Naive B cell (primary cell): ENCODE data around the gene BDH2. TPM values are rescaled to one million over a fixed set of nuclear protein-coding genes. Genes with fewer than 3 reads are reported as not detected.
A peak's percentile ranks its signal among the peaks of the same experiment; 100 is the strongest.

ENCODE experiments used
- ATAC-seq, 2 donors: fragments of 150-1000 bp; cut with Tn5 transposase; 2 replicates each; pipeline ENCODE4 v1.10.0; 2021; ENCODE audit warnings: low read depth in 2 of 2, mild to moderate bottlenecking in 2 of 2, moderate library complexity in 2 of 2
- DNase-seq: peaks from one replicate; pipeline ENCODE4 v3.0.0; 2022
- H3K27ac Mint-ChIP-seq, 6 donors: one replicate each; pipeline ENCODE4 v1.8.0; 2020 to 2022; ENCODE audit warnings: mild to moderate bottlenecking in 6 of 6, mixed read lengths in 6 of 6, moderate library complexity in 5 of 6, inconsistent platforms in 2 of 6
- H3K27me3 Mint-ChIP-seq, 3 donors: one replicate each; pipeline ENCODE4 v1.8.0; 2021 to 2022; ENCODE audit warnings: mixed read lengths in 3 of 3, mild to moderate bottlenecking in 1 of 3
- H3K36me3 Mint-ChIP-seq, 2 donors: one replicate each; pipeline ENCODE4 v1.8.0; 2020 to 2022; ENCODE audit warnings: mixed read lengths in 2 of 2, inconsistent platforms in 1 of 2, mild to moderate bottlenecking in 1 of 2
- H3K4me1 Mint-ChIP-seq, 3 donors: one replicate each; pipeline ENCODE4 v1.8.0; 2020 to 2022; ENCODE audit warnings: mixed read lengths in 3 of 3, inconsistent platforms in 1 of 3, mild to moderate bottlenecking in 1 of 3, moderate library complexity in 1 of 3
- H3K4me3 Mint-ChIP-seq, 8 donors: one replicate each; pipeline ENCODE4 v1.8.0; 2020 to 2022; ENCODE audit warnings: mild to moderate bottlenecking in 8 of 8, mixed read lengths in 8 of 8, moderate library complexity in 8 of 8, inconsistent platforms in 2 of 8
- H3K9me3 Mint-ChIP-seq, 7 donors: one replicate each; pipeline ENCODE4 v1.8.0; 2020 to 2022; ENCODE audit warnings: mixed read lengths in 7 of 7, mild to moderate bottlenecking in 5 of 7, inconsistent platforms in 2 of 7, moderate library complexity in 1 of 7
- polyA plus RNA-seq, 6 donors: library from polyadenylated mRNA; unstranded; fragments of 300-500 nt; fragmentation: Illumina TruSeq; gene quantifications; one replicate each; pipeline ENCODE4 v1.2.3, GENCODE V29; 2021; ENCODE audit warnings: low read depth in 6 of 6

Gene BDH2
- polyA plus RNA-seq, 6 donors from 2014 or later, result 12.9 to 22.9 (median 18.7) TPM

DNA sequence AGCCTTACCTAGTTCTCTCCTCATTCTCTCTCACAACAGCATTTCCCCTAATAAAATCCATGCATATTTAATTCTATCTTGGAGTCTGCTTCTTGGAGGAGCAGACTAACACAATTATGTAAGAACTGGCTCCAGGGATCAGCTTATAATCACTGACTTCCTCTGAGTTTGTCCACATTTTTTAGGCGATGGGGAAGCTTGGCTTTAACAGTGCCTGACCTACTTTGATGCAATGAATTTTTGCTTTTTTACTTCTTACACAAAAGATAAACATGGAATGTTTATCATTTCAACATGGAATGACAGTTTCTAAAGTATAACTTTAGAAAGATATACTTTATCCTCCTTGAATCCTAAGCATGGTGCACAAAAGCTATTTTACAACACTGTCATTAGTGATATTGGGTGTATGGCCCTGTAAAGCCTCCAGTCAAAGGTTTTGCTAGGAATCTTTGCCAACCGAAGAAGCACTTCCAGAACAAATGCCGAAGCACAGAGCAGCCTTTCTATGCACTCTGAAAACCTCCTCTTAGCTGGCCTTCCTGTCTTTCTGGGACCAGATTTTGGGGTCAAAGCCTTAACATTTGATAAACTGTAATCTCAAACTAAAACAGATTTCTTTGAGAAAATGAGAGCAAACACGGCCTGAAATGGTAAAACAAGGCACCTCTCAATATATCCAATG lies 736 bp downstream of the BDH2 start:
- ATAC-seq (no peak), DNase-seq (no peak)
- Mint-ChIP-seq H3K27me3 (no peaks in the 10 kb centered on the region), H3K9me3 (no peaks in the 10 kb centered on the region), H3K4me3 (peak overlapping the region; percentile 79 to 95 (median 90)), H3K4me1 (peaks cover 15 to 21% (median 17%) of the 10 kb centered on the region in 3 donors), H3K36me3 (no peaks in the 10 kb centered on the region), H3K27ac (peak overlapping the region in 5 of 6 donors; percentile 22 to 94 (median 89))

DNA sequence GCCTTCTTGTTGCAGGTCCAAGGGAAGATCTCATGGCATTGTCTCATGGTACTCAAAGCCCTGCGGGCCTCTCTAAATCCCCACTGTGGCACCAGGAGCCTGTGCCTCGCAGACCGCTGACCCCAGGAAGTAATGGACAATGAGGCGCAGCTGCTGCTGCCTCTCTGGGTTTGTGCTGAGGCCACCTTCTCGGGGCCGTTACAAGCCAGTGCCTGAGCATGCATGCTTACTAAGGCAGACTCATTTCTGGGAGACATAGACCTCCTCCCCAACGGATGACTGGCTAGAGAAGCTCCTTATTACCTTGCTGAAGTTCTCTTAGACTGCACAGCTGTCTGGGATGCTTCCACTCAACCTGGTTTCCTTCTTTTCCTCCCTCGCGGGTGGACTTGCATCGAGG lies 1.3 kb downstream of the BDH2 start:
- no peaks in the 10 kb centered on the region for H3K9me3 Mint-ChIP-seq
- DNase-seq (no peak), ATAC-seq (no peak)
- H3K27ac Mint-ChIP-seq, result peak overlapping the region in 1 of 6 donors; percentile 62
- H3K27me3 Mint-ChIP-seq, result no peaks in the 10 kb centered on the region
- peak overlapping the region in 2 of 8 donors; percentile 66 to 88 for H3K4me3 Mint-ChIP-seq
- H3K4me1 Mint-ChIP-seq, result peaks cover 15 to 21% (median 17%) of the 10 kb centered on the region in 3 donors
- no peaks in the 10 kb centered on the region for H3K36me3 Mint-ChIP-seq

DNA sequence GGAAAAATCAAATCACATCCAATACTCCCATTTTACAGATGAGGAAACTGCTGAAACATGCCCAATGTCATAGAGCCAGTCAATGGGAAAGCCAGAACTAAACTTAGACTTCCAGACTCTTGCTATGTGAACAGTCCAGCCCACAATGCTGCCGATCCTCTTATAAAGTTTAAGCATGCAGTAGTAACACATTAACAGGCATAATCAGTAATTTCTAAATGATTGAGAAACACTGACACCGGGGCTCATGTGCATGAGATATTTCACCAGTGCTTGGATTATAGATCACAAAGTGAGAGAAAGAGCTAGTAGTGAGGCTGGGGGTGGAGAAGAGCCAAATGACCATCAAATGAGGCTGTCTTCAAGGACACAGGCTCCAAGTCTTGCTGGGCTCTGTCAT lies 2.5 kb downstream of the BDH2 start:
- Mint-ChIP-seq H3K27me3 (no peaks in the 10 kb centered on the region), H3K36me3 (no peaks in the 10 kb centered on the region), H3K4me3 (no peak overlapping the region), H3K4me1 (peaks cover 17 to 21% (median 20%) of the 10 kb centered on the region in 3 donors), H3K27ac (peak overlapping the region in 1 of 6 donors; percentile 23), H3K9me3 (no peaks in the 10 kb centered on the region)
- no peak for ATAC-seq
- no peak for DNase-seq

- no peak for ATAC-seq
- Mint-ChIP-seq H3K4me1 (peaks cover 22 to 26% (median 25%) of the 10 kb centered on the region in 3 donors), H3K9me3 (no peaks in the 10 kb centered on the region), H3K4me3 (no peak overlapping the region), H3K27me3 (no peaks in the 10 kb centered on the region), H3K36me3 (peaks cover 0 to 8% of the 10 kb centered on the region in 2 donors), H3K27ac (no peak overlapping the region)
- DNase-seq, result no peak
Observed at GRCh38 chr4:103095080-103095479, 4.6 kb downstream of the BDH2 start.

GRCh38 chr4:103092245-103092644 lies 7.4 kb downstream of the BDH2 start:
- DNase-seq (no peak), ATAC-seq (no peak)
- H3K36me3 Mint-ChIP-seq, result peaks cover 0 to 23% of the 10 kb centered on the region in 2 donors
- H3K9me3 Mint-ChIP-seq, result no peaks in the 10 kb centered on the region
- no peak overlapping the region for H3K4me3 Mint-ChIP-seq
- no peaks in the 10 kb centered on the region for H3K27me3 Mint-ChIP-seq
- H3K4me1 Mint-ChIP-seq, result peaks cover 5 to 10% (median 6%) of the 10 kb centered on the region in 3 donors
- H3K27ac Mint-ChIP-seq, result peak overlapping the region in 3 of 6 donors; percentile 25 to 38 (median 26)

DNA sequence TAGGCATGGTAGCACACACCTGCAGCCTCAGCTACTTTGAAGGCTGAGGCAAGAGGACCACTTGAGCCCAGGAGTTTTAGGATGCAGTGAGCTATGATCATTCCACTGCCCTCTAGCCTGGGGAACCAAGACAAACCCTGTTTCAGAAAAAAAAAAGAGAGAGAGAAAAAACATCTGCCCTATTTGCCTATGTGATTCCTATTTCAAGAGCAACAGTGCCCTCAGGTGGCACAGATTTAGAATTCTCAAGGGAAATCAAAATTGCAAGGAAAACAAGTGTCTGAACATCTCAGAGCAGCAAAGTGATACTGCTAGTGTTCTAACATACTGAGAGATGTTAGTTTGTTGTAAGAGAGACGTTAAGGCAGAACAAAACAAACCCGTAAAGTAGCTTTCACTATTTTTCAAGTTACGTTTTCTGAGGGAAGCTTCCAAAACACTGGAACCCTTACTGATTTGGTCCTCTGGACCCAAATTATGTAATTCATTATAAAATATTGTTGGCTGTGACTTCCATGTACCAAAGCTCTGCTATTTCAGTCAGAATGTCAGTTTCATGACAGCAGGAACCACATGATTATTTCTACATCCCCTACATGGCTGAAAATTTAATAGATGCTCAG lies 7.9 kb downstream of the BDH2 start:
- Mint-ChIP-seq H3K36me3 (peaks cover 0 to 28% of the 10 kb centered on the region in 2 donors), H3K4me3 (no peak overlapping the region), H3K4me1 (peaks cover 5 to 10% (median 6%) of the 10 kb centered on the region in 3 donors), H3K9me3 (no peaks in the 10 kb centered on the region), H3K27ac (peak overlapping the region in 1 of 6 donors; percentile 20), H3K27me3 (no peaks in the 10 kb centered on the region)
- ATAC-seq (peak; percentile 79 to 85), DNase-seq (peak; percentile 68)

- no peaks in the 10 kb centered on the region for H3K27me3 Mint-ChIP-seq
- no peak for DNase-seq
- no peak overlapping the region for H3K4me3 Mint-ChIP-seq
- peaks cover 0 to 30% of the 10 kb centered on the region in 2 donors for H3K36me3 Mint-ChIP-seq
- H3K27ac Mint-ChIP-seq, result no peak overlapping the region
- peaks cover 5 to 10% (median 6%) of the 10 kb centered on the region in 3 donors for H3K4me1 Mint-ChIP-seq
- ATAC-seq, result no peak
- no peaks in the 10 kb centered on the region for H3K9me3 Mint-ChIP-seq
Observed at GRCh38 chr4:103089481-103089880, 10.2 kb downstream of the BDH2 start.

DNA sequence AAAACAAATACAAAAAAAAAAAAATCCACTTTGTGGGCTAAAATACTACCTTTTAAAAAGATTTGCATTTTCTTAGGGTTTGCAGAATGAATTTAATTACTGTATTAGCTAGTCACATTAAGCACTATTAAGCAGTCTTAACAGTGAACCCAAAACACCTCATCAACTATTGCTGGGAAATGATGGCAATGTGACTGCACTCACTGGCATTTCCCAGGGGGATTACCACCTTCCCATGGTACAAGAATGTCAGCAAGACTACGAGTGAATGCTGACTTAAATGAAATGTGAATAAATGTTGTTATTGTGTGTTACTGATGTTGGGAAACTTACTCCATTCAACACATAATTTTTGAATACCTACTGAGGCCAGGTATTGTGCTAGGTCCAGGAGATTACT lies 13.1 kb downstream of the BDH2 start:
- Mint-ChIP-seq H3K27ac (no peak overlapping the region), H3K9me3 (no peaks in the 10 kb centered on the region), H3K4me1 (peaks cover 2 to 3% (median 2%) of the 10 kb centered on the region in 3 donors), H3K4me3 (no peak overlapping the region), H3K36me3 (peaks cover 3 to 30% of the 10 kb centered on the region in 2 donors), H3K27me3 (no peaks in the 10 kb centered on the region)
- DNase-seq (no peak), ATAC-seq (no peak)

DNA sequence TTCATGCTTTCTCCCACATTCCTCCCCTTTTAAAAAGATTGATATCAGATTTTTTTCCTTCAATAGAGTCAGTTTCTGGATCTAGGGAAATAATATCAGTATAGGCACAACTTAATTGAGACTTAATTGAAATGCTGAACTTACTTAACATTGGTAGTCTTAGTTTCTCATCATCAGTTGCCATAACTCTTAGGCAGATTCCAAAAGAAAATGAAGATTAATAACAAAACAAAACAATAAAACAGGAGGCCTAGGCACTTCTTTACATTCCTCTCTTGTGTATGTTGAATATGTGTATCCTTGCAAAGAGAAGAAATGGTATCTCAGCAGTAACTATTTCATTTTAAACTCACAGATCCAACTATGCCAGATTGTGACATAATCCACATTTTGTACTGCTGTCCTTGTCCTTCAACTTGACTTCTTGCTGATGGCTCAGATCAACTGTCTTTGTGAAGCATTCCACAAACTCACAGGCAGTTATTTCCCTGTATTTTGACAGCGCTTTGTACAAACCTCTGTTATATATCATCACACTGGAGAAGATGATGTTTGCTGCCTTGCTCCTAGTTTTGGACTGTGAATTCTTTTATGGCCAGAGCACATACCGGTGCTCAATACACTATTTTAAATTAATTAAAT lies 14.0 kb downstream of the BDH2 start:
- ATAC-seq (no peak), DNase-seq (no peak)
- no peaks in the 10 kb centered on the region for H3K9me3 Mint-ChIP-seq
- H3K27me3 Mint-ChIP-seq, result no peaks in the 10 kb centered on the region
- peaks cover 4 to 26% of the 10 kb centered on the region in 2 donors for H3K36me3 Mint-ChIP-seq
- H3K4me3 Mint-ChIP-seq, result no peak overlapping the region
- H3K4me1 Mint-ChIP-seq, result no peaks in the 10 kb centered on the region
- no peak overlapping the region for H3K27ac Mint-ChIP-seq

DNA sequence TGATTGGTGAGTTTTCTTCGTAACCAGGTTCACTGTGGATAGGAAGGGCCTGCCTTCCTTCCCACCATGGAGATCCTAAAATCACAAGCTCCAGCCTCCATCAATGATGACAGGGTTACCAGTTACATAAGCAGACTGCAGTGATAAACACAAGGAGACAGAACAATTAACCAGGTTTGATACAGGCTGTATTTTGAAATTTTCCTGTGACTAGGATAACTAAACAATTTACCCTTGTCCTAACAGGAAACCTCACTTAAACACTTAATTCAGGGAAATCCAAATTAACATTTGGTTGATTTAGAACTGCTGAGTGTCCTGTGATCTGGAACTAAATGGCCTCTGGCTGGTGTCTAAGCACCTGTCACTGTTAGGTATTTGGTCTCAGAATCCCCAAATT lies 20.0 kb downstream of the BDH2 start:
- no peak for ATAC-seq

GRCh38 chr4:103076747-103077347 lies 22.8 kb downstream of the BDH2 start, which contains the start of gene SLC9B2:
Gene SLC9B2 (minus strand): TSS chr4:103076761. CDS start chr4:103067550, 9,211 bp downstream.
- Mint-ChIP-seq H3K36me3 (peaks cover 0 to 4% of the 10 kb centered on the region in 2 donors), H3K27me3 (no peaks in the 10 kb centered on the region), H3K27ac (peak within 1 kb of the TSS; percentile 95 to 100 (median 98)), H3K4me3 (peak within 1 kb of the TSS; percentile 82 to 99 (median 96)), H3K4me1 (peaks cover 23 to 34% (median 29%) of the 10 kb centered on the region in 3 donors), H3K9me3 (no peaks in the 10 kb centered on the region)
- DNase-seq (no peak), ATAC-seq (peak; percentile 40 to 42)

More for the DNA sequence above, 20.0 kb downstream of the BDH2 start:
- no peak for DNase-seq
- Mint-ChIP-seq H3K36me3 (peaks cover 0 to 4% of the 10 kb centered on the region in 2 donors), H3K27ac (peak overlapping the region in 2 of 6 donors; percentile 31 to 69), H3K9me3 (no peaks in the 10 kb centered on the region), H3K4me3 (no peak overlapping the region), H3K27me3 (no peaks in the 10 kb centered on the region), H3K4me1 (peaks cover 20 to 25% (median 24%) of the 10 kb centered on the region in 3 donors)

DNA sequence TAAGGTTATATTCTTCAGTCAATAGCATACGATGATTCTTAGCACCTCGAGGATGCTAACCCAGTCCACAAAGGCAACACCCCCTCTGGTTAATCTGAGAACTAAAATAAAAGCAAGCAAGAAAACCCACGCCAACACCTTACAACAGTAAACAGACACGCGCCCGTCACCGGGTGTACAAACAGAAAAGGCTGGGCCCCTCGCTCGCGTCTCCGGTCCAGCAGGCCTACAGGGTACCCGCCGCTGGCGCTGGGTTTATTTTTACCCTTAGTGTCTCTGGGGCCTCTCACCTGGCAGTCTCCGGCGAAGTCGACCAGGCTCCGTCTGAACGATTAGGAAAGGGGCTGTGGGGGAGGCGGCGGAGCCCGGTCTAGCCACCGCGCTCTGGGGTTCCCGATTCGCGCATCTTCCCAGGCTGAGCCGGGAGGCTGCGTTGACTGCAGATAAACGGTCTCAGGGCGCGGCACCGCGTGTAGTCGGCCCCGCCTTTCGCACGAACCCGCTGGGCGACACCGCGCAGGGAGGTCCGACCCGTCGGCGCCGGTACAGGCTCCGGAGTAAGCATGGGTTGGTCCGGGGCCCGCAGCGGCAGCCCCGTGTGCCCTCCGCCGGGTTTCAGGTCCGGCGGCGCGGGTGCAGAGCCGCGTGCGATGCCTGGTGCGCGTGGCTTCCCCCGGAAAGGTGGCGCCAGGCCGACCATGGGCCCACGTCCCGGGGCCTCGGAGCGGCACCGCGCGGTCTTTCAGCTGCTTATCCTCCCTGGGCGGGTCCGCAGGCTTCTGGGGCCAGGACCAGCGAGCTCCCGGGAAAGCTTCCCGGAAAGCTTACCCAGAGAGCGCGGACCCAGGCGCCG lies 23.5 kb downstream of the BDH2 start:
- peak overlapping the region; percentile 95 to 100 (median 98) for H3K27ac Mint-ChIP-seq
- peak; percentile 66 to 68 for ATAC-seq
- DNase-seq, result peak; percentile 69
- H3K4me3 Mint-ChIP-seq, result peak overlapping the region; percentile 82 to 99 (median 96)
- peaks cover 23 to 34% (median 29%) of the 10 kb centered on the region in 3 donors for H3K4me1 Mint-ChIP-seq
- H3K36me3 Mint-ChIP-seq, result no peaks in the 10 kb centered on the region
- H3K9me3 Mint-ChIP-seq, result no peaks in the 10 kb centered on the region
- no peaks in the 10 kb centered on the region for H3K27me3 Mint-ChIP-seq
